Measurements from ENCODE around the gene SMPDL3A. TPM values are rescaled to one million over a fixed set of nuclear protein-coding genes. Genes with fewer than 3 reads are reported as not detected.

Gene SMPDL3A
- total and polyA plus RNA-seq, 2 donors (not counting 1 experiment from before 2014, with no cell fraction given), result 19.8 to 30.5 TPM

- no peaks in the 10 kb centered on the region for H4K20me1 ChIP-seq (ENCODE audit: control insufficient read depth, extremely low read depth, insufficient read depth, low read length)
- no peak overlapping the region for H3K4me3 ChIP-seq (replicated peaks in 1 of 4; ENCODE audit: control extremely low read depth in 1 of 4, insufficient read depth in 1 of 4, low read depth in 3 of 4, low read length in 4 of 4)
- no peak for TF ChIP-seq EZH2 (IDR thresholded peaks at IDR 0.05; ENCODE audit: low read length, missing control alignments)
- TF ChIP-seq, protein P1, sequence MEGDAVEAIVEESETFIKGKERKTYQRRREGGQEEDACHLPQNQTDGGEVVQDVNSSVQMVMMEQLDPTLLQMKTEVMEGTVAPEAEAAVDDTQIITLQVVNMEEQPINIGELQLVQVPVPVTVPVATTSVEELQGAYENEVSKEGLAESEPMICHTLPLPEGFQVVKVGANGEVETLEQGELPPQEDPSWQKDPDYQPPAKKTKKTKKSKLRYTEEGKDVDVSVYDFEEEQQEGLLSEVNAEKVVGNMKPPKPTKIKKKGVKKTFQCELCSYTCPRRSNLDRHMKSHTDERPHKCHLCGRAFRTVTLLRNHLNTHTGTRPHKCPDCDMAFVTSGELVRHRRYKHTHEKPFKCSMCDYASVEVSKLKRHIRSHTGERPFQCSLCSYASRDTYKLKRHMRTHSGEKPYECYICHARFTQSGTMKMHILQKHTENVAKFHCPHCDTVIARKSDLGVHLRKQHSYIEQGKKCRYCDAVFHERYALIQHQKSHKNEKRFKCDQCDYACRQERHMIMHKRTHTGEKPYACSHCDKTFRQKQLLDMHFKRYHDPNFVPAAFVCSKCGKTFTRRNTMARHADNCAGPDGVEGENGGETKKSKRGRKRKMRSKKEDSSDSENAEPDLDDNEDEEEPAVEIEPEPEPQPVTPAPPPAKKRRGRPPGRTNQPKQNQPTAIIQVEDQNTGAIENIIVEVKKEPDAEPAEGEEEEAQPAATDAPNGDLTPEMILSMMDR (conservative IDR thresholded peaks at IDR 0.05 in 1 of 2, IDR thresholded peaks at IDR 0.05 in 1 of 2; ENCODE audit: low read depth in 1 of 2, low read length in 2 of 2), result no peak
- no peak overlapping the region for H2AFZ ChIP-seq (ENCODE audit: low read length)
- H3K9ac ChIP-seq (ENCODE audit: insufficient read depth, low read length), result no peak overlapping the region
- H3K4me2 ChIP-seq (ENCODE audit: extremely low read depth, insufficient read depth, low read length), result no peak overlapping the region
- H3K4me1 ChIP-seq (ENCODE audit: control insufficient read depth, extremely low read depth, insufficient read depth, low read length), result no peaks in the 10 kb centered on the region
- H3K36me3 ChIP-seq (ENCODE audit: control insufficient read depth, insufficient read depth, low read length), result no peaks in the 10 kb centered on the region
- DNase-seq (ENCODE audit: low read depth in 2 of 2), result peak in 1 of 2 donors; percentile 70
- H3K79me2 ChIP-seq (ENCODE audit: control insufficient read depth, insufficient read depth, low read length), result no peaks in the 10 kb centered on the region
- H3K9me3 ChIP-seq (ENCODE audit: control insufficient read depth, insufficient read depth, low read depth, low read length), result no peaks in the 10 kb centered on the region
- no peak overlapping the region for H3K27ac ChIP-seq (ENCODE audit: insufficient read depth, low read length)
- H3K27me3 ChIP-seq (ENCODE audit: control insufficient read depth, insufficient read depth, low read length), result no peaks in the 10 kb centered on the region
Observed at GRCh38 chr6:122809001-122809400, 19.9 kb downstream of the SMPDL3A start.

DNA sequence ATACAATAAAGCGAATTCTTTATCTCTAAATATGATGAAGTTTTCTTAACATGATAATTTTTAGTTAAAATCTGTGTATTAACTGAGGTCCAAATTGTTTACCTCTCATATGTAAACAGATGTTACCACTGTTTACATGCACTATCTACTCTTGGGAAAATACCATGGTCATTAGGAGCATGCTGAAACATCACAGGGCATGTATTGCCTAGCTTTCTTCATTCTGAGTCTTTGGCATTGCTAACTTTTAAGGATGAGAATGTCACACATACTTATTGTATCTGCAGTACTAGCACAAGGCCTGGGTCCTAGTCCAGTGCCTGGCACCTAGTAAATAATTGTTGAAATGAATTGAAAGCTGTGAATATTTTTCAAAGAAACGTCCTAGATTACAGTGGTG is 20.6 kb downstream of the SMPDL3A start:
- no peaks in the 10 kb centered on the region for H3K36me3 ChIP-seq (ENCODE audit: control insufficient read depth, insufficient read depth, low read length)
- H3K4me3 ChIP-seq (replicated peaks in 1 of 4; ENCODE audit: control extremely low read depth in 1 of 4, insufficient read depth in 1 of 4, low read depth in 3 of 4, low read length in 4 of 4), result no peak overlapping the region
- H3K27ac ChIP-seq (ENCODE audit: insufficient read depth, low read length), result no peak overlapping the region
- H3K4me2 ChIP-seq (ENCODE audit: extremely low read depth, insufficient read depth, low read length), result no peak overlapping the region
- H3K9ac ChIP-seq (ENCODE audit: insufficient read depth, low read length), result no peak overlapping the region
- H4K20me1 ChIP-seq (ENCODE audit: control insufficient read depth, extremely low read depth, insufficient read depth, low read length), result no peaks in the 10 kb centered on the region
- DNase-seq (ENCODE audit: low read depth in 2 of 2), result no peak
- H2AFZ ChIP-seq (ENCODE audit: low read length), result no peak overlapping the region
- H3K4me1 ChIP-seq (ENCODE audit: control insufficient read depth, extremely low read depth, insufficient read depth, low read length), result no peaks in the 10 kb centered on the region
- TF ChIP-seq EZH2 (IDR thresholded peaks at IDR 0.05; ENCODE audit: low read length, missing control alignments), result no peak
- TF ChIP-seq, protein P1 (conservative IDR thresholded peaks at IDR 0.05 in 1 of 2, IDR thresholded peaks at IDR 0.05 in 1 of 2; ENCODE audit: low read depth in 1 of 2, low read length in 2 of 2), result no peak
- no peaks in the 10 kb centered on the region for H3K27me3 ChIP-seq (ENCODE audit: control insufficient read depth, insufficient read depth, low read length)
- H3K9me3 ChIP-seq (ENCODE audit: control insufficient read depth, insufficient read depth, low read depth, low read length), result no peaks in the 10 kb centered on the region
- H3K79me2 ChIP-seq (ENCODE audit: control insufficient read depth, insufficient read depth, low read length), result no peaks in the 10 kb centered on the region

DNA sequence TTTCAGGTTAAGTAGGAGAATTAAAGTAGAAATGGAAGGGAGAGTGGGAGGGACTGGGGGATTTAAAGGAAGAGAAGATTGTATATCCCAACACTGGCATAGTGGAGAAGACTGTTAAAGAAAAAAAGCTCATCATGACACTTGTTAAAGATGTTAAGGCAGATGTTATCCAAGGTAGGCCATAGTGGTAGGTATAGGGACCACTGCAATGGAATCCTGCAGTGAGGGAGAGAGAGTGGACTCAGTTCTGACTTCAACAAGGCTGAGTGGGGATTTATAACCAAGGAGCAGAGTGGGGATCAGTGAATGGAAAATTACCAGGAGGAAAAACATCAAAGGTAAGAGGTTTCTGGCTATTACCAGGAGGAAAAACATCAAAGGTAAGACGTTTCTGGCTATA is 21.1 kb downstream of the SMPDL3A start:
- no peak for TF ChIP-seq EZH2 (IDR thresholded peaks at IDR 0.05; ENCODE audit: low read length, missing control alignments)
- TF ChIP-seq, protein P1 (conservative IDR thresholded peaks at IDR 0.05 in 1 of 2, IDR thresholded peaks at IDR 0.05 in 1 of 2; ENCODE audit: low read depth in 1 of 2, low read length in 2 of 2), result no peak
- H3K9ac ChIP-seq (ENCODE audit: insufficient read depth, low read length), result no peak overlapping the region
- no peaks in the 10 kb centered on the region for H3K9me3 ChIP-seq (ENCODE audit: control insufficient read depth, insufficient read depth, low read depth, low read length)
- H4K20me1 ChIP-seq (ENCODE audit: control insufficient read depth, extremely low read depth, insufficient read depth, low read length), result no peaks in the 10 kb centered on the region
- H3K36me3 ChIP-seq (ENCODE audit: control insufficient read depth, insufficient read depth, low read length), result no peaks in the 10 kb centered on the region
- no peak overlapping the region for H3K4me3 ChIP-seq (replicated peaks in 1 of 4; ENCODE audit: control extremely low read depth in 1 of 4, insufficient read depth in 1 of 4, low read depth in 3 of 4, low read length in 4 of 4)
- DNase-seq (ENCODE audit: low read depth in 2 of 2), result no peak
- no peaks in the 10 kb centered on the region for H3K79me2 ChIP-seq (ENCODE audit: control insufficient read depth, insufficient read depth, low read length)
- H3K4me2 ChIP-seq (ENCODE audit: extremely low read depth, insufficient read depth, low read length), result no peak overlapping the region
- H3K4me1 ChIP-seq (ENCODE audit: control insufficient read depth, extremely low read depth, insufficient read depth, low read length), result no peaks in the 10 kb centered on the region
- H3K27ac ChIP-seq (ENCODE audit: insufficient read depth, low read length), result no peak overlapping the region
- H2AFZ ChIP-seq (ENCODE audit: low read length), result no peak overlapping the region
- H3K27me3 ChIP-seq (ENCODE audit: control insufficient read depth, insufficient read depth, low read length), result no peaks in the 10 kb centered on the region
